BLaER1 (cell line): ENCODE results near the gene MRPL54.
A peak's percentile ranks its signal among the peaks of the same experiment; 100 is the strongest.
"Not testable (repeated sequence)": the region's sequence is repeated elsewhere in the genome, so short reads cannot be mapped to it uniquely, and the experiment has no call there.

Experiments used
- H3K27ac ChIP-seq: shearing (Covaris generic); formaldehyde crosslinking; 2 replicates; pipeline ENCODE4 v1.8.1; 2022
- H3K27me3 ChIP-seq: shearing (Covaris generic); formaldehyde crosslinking; 2 replicates; pipeline ENCODE4 v1.8.1; 2022
- H3K36me3 ChIP-seq: shearing (Covaris generic); formaldehyde crosslinking; 2 replicates; pipeline ENCODE4 v1.8.1; 2022
- H3K4me1 ChIP-seq: shearing (Covaris generic); formaldehyde crosslinking; 2 replicates; pipeline ENCODE4 v1.8.1; 2022
- H3K4me2 ChIP-seq: shearing (Covaris generic); formaldehyde crosslinking; 2 replicates; pipeline ENCODE4 v1.8.1; 2022
- H3K4me3 ChIP-seq: shearing (Covaris generic); formaldehyde crosslinking; 2 replicates; pipeline ENCODE4 v1.8.1; 2022
- H3K9ac ChIP-seq: shearing (Covaris generic); formaldehyde crosslinking; 2 replicates; pipeline ENCODE4 v1.8.1; 2022
- H3K9me3 ChIP-seq: shearing (Covaris generic); formaldehyde crosslinking; 2 replicates; pipeline ENCODE4 v1.8.1; 2022
- H4K20me1 ChIP-seq: shearing (Covaris generic); formaldehyde crosslinking; 2 replicates; pipeline ENCODE4 v1.8.1; 2022
- Cebpa-rat ChIP-seq: shearing (Covaris generic); IDR thresholded peaks from 2 replicates; pipeline ENCODE4 v1.8.1; 2022

MRPL54 gene

DNA sequence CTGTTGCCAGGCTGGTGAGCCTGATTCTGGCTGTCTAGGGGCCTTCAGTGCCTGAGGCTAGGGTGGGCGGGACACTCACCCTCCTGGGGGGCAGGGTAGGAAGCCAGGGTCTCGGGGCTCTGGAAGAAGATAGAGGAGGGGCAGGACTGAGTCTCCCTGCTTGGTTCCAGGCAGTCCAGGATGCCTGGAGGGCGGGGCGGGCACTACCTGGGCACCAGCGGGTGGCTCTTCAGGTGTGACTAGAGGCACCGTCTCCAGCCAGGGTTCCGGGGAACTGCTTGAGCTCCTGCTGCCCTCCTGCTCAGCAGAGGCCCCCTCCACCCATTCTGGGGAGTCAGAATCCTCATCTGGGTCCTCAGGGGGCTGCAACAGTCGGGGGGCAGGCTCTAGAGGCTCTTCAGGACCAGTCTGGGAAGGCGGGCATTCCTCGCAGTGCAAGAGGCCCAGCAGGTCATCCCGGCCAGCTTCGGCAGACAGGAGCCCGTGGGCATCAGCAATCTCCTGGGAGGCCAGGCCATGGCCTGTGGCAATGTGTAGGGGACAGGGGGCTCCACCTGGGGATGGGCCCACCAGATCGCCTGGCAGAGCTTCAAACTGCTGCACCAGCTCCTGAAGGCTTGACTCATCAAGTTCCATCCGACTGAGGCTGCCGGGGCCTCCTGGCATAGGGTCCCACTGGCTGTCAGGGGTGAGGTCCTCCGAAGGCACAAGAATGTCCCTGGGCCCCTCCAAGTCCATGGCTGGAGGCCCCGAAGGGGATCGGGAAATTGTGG, 2.8 kb upstream of the MRPL54 start:
- Histone ChIP-seq H4K20me1 (no peaks in the 10 kb centered on the region), H3K27ac (0 out of 2 replicates have a peak overlapping the region, but pooled peaks have one; percentile 4), H3K9ac (peak overlapping the region; percentile 90; the same call in 1 of the 2 replicates), H3K27me3 (no peaks in the 10 kb centered on the region), H3K4me1 (peaks cover 60% of the 10 kb centered on the region), H3K4me2 (peak overlapping the region; percentile 93), H3K36me3 (peaks cover 33% of the 10 kb centered on the region), H3K9me3 (no peaks in the 10 kb centered on the region), H3K4me3 (no peak overlapping the region)
- TF ChIP-seq Cebpa-rat: no peak

DNA sequence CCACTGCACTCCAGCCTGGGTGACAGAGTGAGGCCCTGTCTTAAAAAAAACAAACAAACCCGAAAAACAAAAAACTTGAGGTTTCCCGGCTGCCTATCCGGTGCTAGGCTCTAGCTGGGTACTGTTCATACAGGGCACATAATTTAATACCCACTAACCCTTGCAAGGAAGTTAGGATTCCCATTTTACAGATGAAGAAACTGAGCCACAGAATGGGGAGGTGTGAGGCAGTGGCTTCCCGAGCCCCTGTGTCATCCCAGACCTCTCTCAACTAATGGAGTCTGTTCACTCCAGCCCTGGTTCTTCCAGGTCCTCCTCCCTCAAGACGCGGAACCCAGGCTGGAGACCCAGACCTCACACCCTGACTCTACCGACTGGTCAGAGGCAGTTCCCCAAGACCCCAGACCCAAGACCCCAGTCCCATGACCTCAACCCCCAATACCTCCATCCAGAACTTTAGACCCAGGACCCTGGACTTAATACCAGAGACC, 1.6 kb upstream of the MRPL54 start:
- Histone ChIP-seq H3K27me3 (no peaks in the 10 kb centered on the region), H3K9me3 (no peaks in the 10 kb centered on the region), H3K27ac (peak overlapping the region; percentile 85), H3K4me2 (peak overlapping the region; percentile 93), H4K20me1 (no peaks in the 10 kb centered on the region), H3K36me3 (peaks cover 44% of the 10 kb centered on the region), H3K9ac (peak overlapping the region; percentile 90), H3K4me3 (peak overlapping the region; percentile 85), H3K4me1 (peaks cover 48% of the 10 kb centered on the region)
- no peak for TF ChIP-seq Cebpa-rat

DNA sequence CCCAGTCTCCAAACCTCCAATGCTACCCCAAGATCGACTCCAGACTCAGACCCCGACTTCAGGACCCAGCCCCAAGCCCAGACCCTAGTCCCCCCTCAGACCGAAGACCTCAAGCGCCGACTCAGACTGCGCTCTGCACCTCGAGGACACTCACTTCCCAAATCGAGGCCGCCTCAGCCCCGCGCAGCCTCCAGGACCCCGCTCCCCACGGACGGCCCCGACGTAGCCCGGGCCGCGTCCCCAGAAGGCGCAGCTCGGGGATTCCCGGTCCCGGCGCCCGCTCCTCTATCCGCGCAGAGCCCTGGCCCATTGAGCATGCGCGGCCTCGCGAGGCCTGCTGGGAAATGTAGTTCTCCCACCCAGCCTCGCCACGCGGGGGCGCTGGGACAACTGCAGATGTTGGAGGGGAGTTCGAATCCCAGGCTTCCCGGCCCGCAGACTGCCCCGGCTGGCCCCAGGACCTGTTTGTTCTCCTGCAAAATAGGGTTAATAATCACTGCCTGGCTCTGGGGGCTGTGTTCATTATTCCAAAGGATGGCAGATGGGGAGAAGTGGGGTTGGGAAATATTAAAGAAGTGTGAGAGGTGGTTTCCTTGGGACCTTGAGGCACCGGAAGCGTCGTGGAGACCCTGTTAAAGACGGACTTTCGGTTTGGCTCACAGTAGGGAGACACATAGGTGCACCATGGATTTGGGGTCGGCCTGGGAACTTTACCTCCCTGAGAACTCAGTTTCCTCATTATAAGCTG, 926 bp upstream of the MRPL54 start, which contains the start of gene APBA3:
APBA3 (minus strand) TSS at position 311 of the 748 bp plus-strand sequence. CDS start 1,428 bp downstream, outside the sequence.
- Histone ChIP-seq H3K27me3 (no peaks in the 10 kb centered on the region), H3K27ac (peak within 1 kb of the TSS; percentile 98), H3K9ac (peak within 1 kb of the TSS; percentile 96), H3K9me3 (no peaks in the 10 kb centered on the region), H3K36me3 (peaks cover 50% of the 10 kb centered on the region), H3K4me1 (peaks cover 43% of the 10 kb centered on the region), H4K20me1 (no peaks in the 10 kb centered on the region), H3K4me3 (peak within 1 kb of the TSS; percentile 85), H3K4me2 (peak within 1 kb of the TSS; percentile 93)
- TF ChIP-seq Cebpa-rat: no peak

DNA sequence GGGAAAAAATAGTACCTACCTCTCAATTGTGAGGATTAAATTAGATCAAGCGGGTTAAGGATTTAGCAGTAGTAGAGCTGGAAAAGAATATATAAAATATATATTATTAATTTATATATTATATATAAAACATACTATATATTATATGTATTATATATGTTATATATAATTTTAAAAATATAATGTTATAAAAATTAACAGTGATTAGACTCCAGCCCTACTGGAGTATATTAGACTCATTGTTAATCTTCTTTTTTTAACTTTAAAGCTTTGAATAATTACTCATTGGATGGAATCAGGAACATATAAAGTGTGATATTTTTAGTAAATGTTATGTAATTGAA, 380 bp upstream of the MRPL54 start:
- Histone ChIP-seq H3K36me3 (peaks cover 54% of the 10 kb centered on the region), H3K4me2 (peak overlapping the region; percentile 93), H3K27me3 (no peaks in the 10 kb centered on the region), H3K4me3 (peak overlapping the region; percentile 85), H3K9ac (peak overlapping the region; percentile 90; the same call in 1 of the 2 replicates), H3K9me3 (no peaks in the 10 kb centered on the region), H3K4me1 (peaks cover 41% of the 10 kb centered on the region), H3K27ac (peak overlapping the region; percentile 98; the same call in 1 of the 2 replicates), H4K20me1 (no peaks in the 10 kb centered on the region)
- no peak for TF ChIP-seq Cebpa-rat

DNA sequence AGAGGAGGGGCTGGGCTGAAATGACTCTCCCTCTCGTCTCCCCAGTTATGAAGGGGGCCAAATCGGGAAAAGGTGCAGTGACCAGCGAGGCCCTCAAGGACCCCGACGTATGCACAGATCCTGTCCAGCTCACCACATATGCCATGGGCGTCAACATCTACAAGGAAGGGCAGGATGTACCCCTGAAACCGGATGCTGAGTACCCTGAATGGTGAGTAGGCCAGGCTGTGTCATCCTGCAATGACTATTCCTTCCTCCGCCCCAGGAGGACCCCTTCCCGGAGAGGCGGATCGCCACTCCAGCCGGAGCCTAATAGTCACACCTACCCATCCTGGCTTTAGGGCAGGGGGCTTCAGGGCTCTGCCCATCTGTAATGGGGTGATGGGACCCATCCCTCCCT, 2.6 kb downstream of the MRPL54 start:
- Histone ChIP-seq H3K9me3 (no peaks in the 10 kb centered on the region), H3K36me3 (peaks cover 51% of the 10 kb centered on the region), H3K4me3 (no peak overlapping the region), H3K27ac (no peak overlapping the region), H3K4me2 (no peak overlapping the region), H3K27me3 (no peaks in the 10 kb centered on the region), H4K20me1 (no peaks in the 10 kb centered on the region; the same call in 1 of the 2 replicates), H3K4me1 (peaks cover 26% of the 10 kb centered on the region), H3K9ac (no peak overlapping the region)
- no peak for TF ChIP-seq Cebpa-rat

DNA sequence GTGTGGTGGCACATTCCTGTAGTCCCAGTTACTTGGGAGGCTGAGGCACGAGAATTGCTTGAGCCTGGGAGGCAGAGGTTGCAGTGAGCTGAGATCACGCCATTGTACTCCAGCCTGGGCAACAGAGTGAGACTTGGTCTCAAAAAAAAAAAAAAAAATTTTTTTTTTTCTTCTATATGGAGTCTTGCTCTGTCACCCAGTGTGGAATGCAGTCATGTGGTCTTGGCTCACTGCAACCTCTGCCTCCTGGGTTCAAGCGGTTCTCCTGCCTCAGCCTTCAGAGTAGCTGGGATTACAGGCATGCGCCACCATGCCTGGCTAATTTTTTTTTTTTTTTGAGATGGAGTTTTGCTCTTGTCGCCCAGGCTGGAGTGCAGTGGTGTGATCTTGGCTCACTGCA, 3.3 kb downstream of the MRPL54 start:
- H3K9ac ChIP-seq, H3K27me3 ChIP-seq, H3K9me3 ChIP-seq, H4K20me1 ChIP-seq, H3K4me3 ChIP-seq, H3K27ac ChIP-seq, H3K4me2 ChIP-seq: not testable (repeated sequence)
- Histone ChIP-seq H3K4me1 (peaks cover 19% of the 10 kb centered on the region), H3K36me3 (peaks cover 55% of the 10 kb centered on the region)

DNA sequence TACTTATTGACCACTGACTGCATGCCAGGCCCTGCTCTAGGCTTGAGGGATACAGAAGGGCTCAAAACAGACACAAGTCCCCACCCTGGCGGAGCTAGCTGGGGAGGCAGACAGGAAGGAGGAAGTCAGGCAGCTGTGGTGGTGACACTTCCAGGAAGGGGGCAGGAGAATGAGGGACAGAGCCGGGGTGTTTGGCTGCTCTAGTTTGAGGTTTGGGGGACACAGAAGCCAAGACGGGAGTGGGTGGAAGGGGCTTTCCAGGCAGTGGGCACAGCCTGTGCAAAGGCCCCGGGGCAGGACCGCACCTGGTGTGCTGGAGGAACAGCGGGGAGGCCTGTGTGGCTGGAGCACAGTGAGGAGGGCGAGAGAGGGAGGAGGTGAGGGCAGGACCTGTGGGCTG, 4.0 kb downstream of the MRPL54 start:
- Histone ChIP-seq H3K27me3 (no peaks in the 10 kb centered on the region), H3K9ac (no peak overlapping the region), H3K4me3 (no peak overlapping the region), H3K4me1 (peaks cover 16% of the 10 kb centered on the region), H3K36me3 (peaks cover 55% of the 10 kb centered on the region), H3K9me3 (no peaks in the 10 kb centered on the region), H3K27ac (no peak overlapping the region), H4K20me1 (no peaks in the 10 kb centered on the region; the same call in 1 of the 2 replicates), H3K4me2 (no peak overlapping the region)
- TF ChIP-seq Cebpa-rat: no peak

DNA sequence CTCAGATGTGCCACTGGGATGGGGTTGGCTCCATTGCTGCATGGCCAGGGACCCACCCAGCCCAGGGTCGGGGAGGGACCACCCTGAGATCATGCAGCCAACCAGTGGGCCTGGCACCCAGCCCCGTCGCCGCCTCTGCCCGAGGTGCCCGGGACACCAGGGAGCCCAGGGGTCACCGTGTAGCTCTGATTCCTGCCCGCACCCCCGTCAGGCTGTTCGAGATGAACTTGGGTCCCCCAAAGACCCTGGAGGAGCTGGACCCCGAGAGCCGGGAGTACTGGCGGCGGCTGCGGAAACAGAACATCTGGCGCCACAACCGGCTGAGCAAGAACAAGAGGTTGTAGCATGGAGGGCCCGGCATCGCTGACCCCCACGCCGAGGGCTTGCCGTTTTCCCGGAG, 4.6 kb downstream of the MRPL54 start:
- Histone ChIP-seq H3K27ac (no peak overlapping the region), H3K4me3 (no peak overlapping the region), H3K27me3 (no peaks in the 10 kb centered on the region), H3K4me2 (no peak overlapping the region), H3K9me3 (no peaks in the 10 kb centered on the region), H3K9ac (no peak overlapping the region), H4K20me1 (no peaks in the 10 kb centered on the region; the same call in 1 of the 2 replicates), H3K4me1 (peaks cover 11% of the 10 kb centered on the region), H3K36me3 (peaks cover 55% of the 10 kb centered on the region)
- no peak for TF ChIP-seq Cebpa-rat

DNA sequence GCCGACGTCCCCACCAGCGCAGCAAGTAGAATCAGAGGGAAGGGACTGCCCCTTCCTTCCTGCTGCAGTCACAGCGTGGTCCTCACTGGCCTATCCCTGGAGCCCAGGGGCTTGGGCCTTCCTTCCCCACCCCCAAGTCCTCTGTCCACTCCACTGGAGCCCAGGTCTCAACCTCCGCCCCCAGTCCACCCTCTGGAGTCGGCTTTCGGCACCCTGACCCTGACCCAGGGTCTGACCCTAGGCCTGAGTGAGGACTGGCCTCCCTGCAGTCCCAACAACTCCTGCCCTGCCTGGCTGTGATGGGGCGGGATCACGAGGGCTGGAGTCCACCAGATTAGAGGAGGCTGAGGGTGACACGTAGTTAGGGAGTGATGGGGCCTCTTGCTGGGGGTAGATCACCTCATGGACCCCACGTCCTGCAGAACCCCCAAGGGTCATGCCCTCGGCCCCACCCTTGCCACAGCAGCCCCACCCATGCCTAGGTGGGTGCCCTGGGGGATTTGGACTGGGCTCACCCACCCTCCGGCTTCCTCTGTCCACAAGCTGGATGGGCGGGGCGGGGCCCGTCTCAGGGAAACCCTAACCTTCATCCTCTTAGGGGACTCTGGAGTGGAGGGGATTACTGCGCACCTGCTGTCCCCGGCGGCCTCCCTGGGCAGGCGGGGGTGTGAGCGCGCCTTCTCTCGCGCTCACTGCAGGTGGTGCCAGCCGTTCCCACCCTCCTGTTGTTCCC, 5.7 kb downstream of the MRPL54 start:
- Histone ChIP-seq H3K36me3 (peaks cover 55% of the 10 kb centered on the region), H3K4me1 (peaks cover 6% of the 10 kb centered on the region), H3K27ac (no peak overlapping the region), H3K9ac (no peak overlapping the region), H4K20me1 (no peaks in the 10 kb centered on the region; the same call in 1 of the 2 replicates), H3K9me3 (no peaks in the 10 kb centered on the region), H3K27me3 (no peaks in the 10 kb centered on the region), H3K4me3 (no peak overlapping the region), H3K4me2 (no peak overlapping the region)
- no peak for TF ChIP-seq Cebpa-rat
